ENCODE results near the gene ANG. TPM values are rescaled to one million over a fixed set of nuclear protein-coding genes. Genes with fewer than 3 reads are reported as not detected.
"Not testable (repeated sequence)": the region's sequence is repeated elsewhere in the genome, so short reads cannot be mapped to it uniquely, and the experiment has no call there.

Gene ANG
- total RNA-seq, 1 experiment from 2014 or later, result 2.7 TPM

- DNase-seq (ENCODE audit: low read depth in 1 of 2, low spot score in 2 of 2), result no peak
- no peaks in the 10 kb centered on the region for H3K4me1 ChIP-seq (replicated peaks)
- no peaks in the 10 kb centered on the region for H3K36me3 ChIP-seq
- H3K27me3 ChIP-seq (replicated peaks), result peaks cover 34% of the 10 kb centered on the region
- no peak overlapping the region for H3K27ac ChIP-seq
- no peak overlapping the region for H3K4me3 ChIP-seq
- H3K9me3 ChIP-seq (replicated peaks), result no peaks in the 10 kb centered on the region
These were observed 38.0 kb downstream of the ANG start for GRCh38 chr14:20726531-20726930.

GRCh38 chr14:20730891-20731290 lies 42.3 kb downstream of the ANG start:
- Histone ChIP-seq H3K27ac (no peak overlapping the region), H3K36me3 (no peaks in the 10 kb centered on the region), H3K27me3 (replicated peaks) (peaks cover 9% of the 10 kb centered on the region), H3K4me3 (no peak overlapping the region), H3K9me3 (replicated peaks) (no peaks in the 10 kb centered on the region), H3K4me1 (replicated peaks) (no peaks in the 10 kb centered on the region)
- no peak for DNase-seq (ENCODE audit: low read depth in 1 of 2, low spot score in 2 of 2)

DNA sequence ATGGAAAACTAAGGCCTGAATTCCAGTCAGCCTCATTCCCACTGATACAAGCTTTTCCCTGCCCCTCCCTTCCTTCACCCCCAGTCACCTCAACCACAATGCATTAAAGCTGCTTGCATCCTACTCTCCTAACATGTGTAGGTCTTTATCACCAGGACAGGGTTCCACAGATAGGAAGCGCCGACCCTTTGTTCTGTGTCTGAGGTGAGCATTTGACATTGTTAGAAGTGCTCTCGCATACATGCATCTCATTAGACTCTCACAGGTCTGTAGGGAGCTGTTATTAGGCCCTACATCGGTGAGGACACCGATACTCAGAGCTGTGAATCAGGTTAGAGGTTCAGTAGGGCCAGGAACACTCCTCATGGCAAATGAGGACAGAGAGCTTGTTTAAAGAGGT lies 43.9 kb downstream of the ANG start:
- H3K9me3 ChIP-seq (replicated peaks), result no peaks in the 10 kb centered on the region
- no peaks in the 10 kb centered on the region for H3K36me3 ChIP-seq
- peaks cover 9% of the 10 kb centered on the region for H3K27me3 ChIP-seq (replicated peaks)
- H3K4me1 ChIP-seq (replicated peaks), result no peaks in the 10 kb centered on the region
- no peak for DNase-seq (ENCODE audit: low read depth in 1 of 2, low spot score in 2 of 2)
- no peak overlapping the region for H3K27ac ChIP-seq
- H3K4me3 ChIP-seq, result no peak overlapping the region

DNA sequence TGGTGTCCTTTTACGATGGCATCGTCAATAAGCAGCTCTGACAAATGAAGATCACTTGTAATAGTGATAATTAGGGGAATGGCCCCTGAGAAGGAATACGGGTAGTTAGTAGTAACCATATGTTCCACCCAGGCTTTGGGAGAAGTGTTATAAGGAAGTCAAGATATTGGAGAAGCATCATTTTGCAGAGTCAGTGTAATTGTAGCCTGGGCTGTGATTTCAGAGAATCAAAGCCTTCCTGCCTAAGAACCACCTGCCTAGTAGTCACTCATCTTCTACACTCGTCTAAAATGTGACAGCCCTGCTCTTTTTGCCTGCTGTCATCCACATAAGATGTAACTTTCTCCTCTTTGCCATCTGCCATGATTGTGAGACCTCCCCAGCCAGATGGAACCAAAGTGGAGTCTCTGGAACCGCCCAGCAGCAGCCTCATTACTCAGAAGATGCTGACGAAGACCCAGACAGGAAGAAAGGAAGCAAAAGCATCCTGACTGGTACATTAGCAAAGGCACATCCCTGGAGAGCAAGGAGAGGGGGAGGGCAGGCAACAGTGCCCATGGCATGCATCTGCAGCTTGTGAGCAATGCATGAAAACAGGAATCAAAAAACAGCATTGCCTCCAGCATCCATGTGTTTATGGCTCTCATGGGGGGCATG lies 44.5 kb downstream of the ANG start:
- no peaks in the 10 kb centered on the region for H3K36me3 ChIP-seq

DNA sequence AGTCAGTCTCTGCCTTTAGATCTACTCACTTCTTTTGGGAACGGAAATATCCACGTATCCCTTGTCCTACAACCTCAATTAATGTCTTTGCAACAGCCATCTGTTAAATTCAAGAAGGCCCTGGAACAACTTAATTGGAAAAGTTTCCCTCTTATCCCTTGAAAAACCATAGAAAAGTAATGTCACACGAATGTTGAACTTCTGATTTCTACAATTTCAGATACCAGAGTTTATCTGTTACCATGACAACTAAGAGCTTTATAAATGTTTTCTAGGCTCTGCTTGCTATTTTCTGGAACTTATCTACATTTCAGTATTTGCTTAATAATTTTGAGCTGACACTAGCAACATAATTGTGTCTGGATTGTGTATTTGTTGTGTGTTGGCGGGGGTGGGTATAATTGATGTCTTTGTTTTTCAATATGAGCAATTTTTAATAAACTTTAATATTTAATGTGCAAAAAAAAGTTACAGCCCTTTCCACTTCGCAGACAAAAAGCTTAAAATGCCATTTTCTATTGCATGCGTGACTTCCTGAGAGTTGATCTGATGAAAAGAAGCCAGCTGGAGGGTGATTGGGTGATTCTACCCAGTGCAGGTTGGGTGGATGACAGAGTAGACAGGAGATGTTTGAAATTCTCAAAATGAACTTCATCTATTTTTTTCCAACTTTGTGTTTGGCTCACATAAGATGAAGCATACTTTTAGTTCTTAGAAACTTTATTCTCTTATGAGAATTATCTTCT lies 45.3 kb downstream of the ANG start:
- H3K4me1 ChIP-seq (replicated peaks), result no peaks in the 10 kb centered on the region
- no peak for DNase-seq (ENCODE audit: low read depth in 1 of 2, low spot score in 2 of 2)
- H3K27me3 ChIP-seq (replicated peaks), result peaks cover under 1% of the 10 kb centered on the region
- no peaks in the 10 kb centered on the region for H3K36me3 ChIP-seq
- no peak overlapping the region for H3K4me3 ChIP-seq
- no peaks in the 10 kb centered on the region for H3K9me3 ChIP-seq (replicated peaks)
- H3K27ac ChIP-seq, result no peak overlapping the region

More for the DNA sequence above, 44.5 kb downstream of the ANG start:
- peaks cover 4% of the 10 kb centered on the region for H3K27me3 ChIP-seq (replicated peaks)
- no peaks in the 10 kb centered on the region for H3K4me1 ChIP-seq (replicated peaks)
- no peak overlapping the region for H3K4me3 ChIP-seq
- no peak overlapping the region for H3K27ac ChIP-seq
- H3K9me3 ChIP-seq (replicated peaks), result no peaks in the 10 kb centered on the region
- DNase-seq (ENCODE audit: low read depth in 1 of 2, low spot score in 2 of 2), result no peak

- Histone ChIP-seq H3K27ac (no peak overlapping the region), H3K27me3 (replicated peaks) (no peaks in the 10 kb centered on the region; the same call in 1 of the 2 replicates), H3K4me1 (replicated peaks) (no peaks in the 10 kb centered on the region), H3K36me3 (no peaks in the 10 kb centered on the region), H3K9me3 (replicated peaks) (no peaks in the 10 kb centered on the region), H3K4me3 (no peak overlapping the region)
- DNase-seq (ENCODE audit: low read depth in 1 of 2, low spot score in 2 of 2), result no peak
These were observed 45.9 kb downstream of the ANG start for GRCh38 chr14:20734430-20734806.

GRCh38 chr14:20738292-20738691 lies 49.7 kb downstream of the ANG start:
- H3K27me3 ChIP-seq (replicated peaks); H3K27ac ChIP-seq; H3K4me1 ChIP-seq (replicated peaks); DNase-seq (ENCODE audit: low read depth in 1 of 2, low spot score in 2 of 2); H3K36me3 ChIP-seq; H3K4me3 ChIP-seq; H3K9me3 ChIP-seq (replicated peaks): not testable (repeated sequence)

- no peak overlapping the region for H3K27ac ChIP-seq
- no peaks in the 10 kb centered on the region for H3K9me3 ChIP-seq (replicated peaks)
- H3K36me3 ChIP-seq, result no peaks in the 10 kb centered on the region
- H3K4me1 ChIP-seq (replicated peaks), result no peaks in the 10 kb centered on the region
- DNase-seq (ENCODE audit: low read depth in 1 of 2, low spot score in 2 of 2), result no peak
- H3K4me3 ChIP-seq, result no peak overlapping the region
- H3K27me3 ChIP-seq (replicated peaks), result no peaks in the 10 kb centered on the region
These were observed 53.6 kb downstream of the ANG start for GRCh38 chr14:20742132-20742531.

- Histone ChIP-seq H3K27me3 (replicated peaks) (no peaks in the 10 kb centered on the region), H3K4me3 (no peak overlapping the region), H3K27ac (no peak overlapping the region), H3K4me1 (replicated peaks) (no peaks in the 10 kb centered on the region), H3K9me3 (replicated peaks) (no peaks in the 10 kb centered on the region), H3K36me3 (no peaks in the 10 kb centered on the region)
- no peak for DNase-seq (ENCODE audit: low read depth in 1 of 2, low spot score in 2 of 2)
These were observed 55.0 kb downstream of the ANG start for GRCh38 chr14:20743556-20743955.

Other genes starting within 250 kb of the ANG start
- 27.3 and 64.2 TPM in 2 replicates for gene OSGEP, start 234.0 kb upstream of the ANG start, total RNA-seq (2014; rRNA removed; shearing (Covaris generic))
- gene APEX1, start 233.5 kb upstream of the ANG start, total RNA-seq (2014; rRNA removed; shearing (Covaris generic)), result 43.8 and 60.4 TPM in 2 replicates
- 18.9 and 20.5 TPM in 2 replicates for gene PIP4P1, start 227.3 kb upstream of the ANG start, total RNA-seq (2014; rRNA removed; shearing (Covaris generic))
- 27.3 and 34.8 TPM in 2 replicates for gene PNP, start 219.4 kb upstream of the ANG start, total RNA-seq (2014; rRNA removed; shearing (Covaris generic))
- not detected in 2 replicates for gene RNASE10, start 183.2 kb upstream of the ANG start, total RNA-seq (2014; rRNA removed; shearing (Covaris generic))
- gene RNASE9, start 127.7 kb upstream of the ANG start, total RNA-seq (2014; rRNA removed; shearing (Covaris generic)), result not detected in 2 replicates
- not detected in 2 replicates for gene RNASE11, start 100.8 kb upstream of the ANG start, total RNA-seq (2014; rRNA removed; shearing (Covaris generic))
- gene RNASE12, start 97.4 kb upstream of the ANG start, total RNA-seq (2014; rRNA removed; shearing (Covaris generic)), result not detected in 2 replicates
- gene OR6S1, start 47.1 kb upstream of the ANG start, total RNA-seq (2014; rRNA removed; shearing (Covaris generic)), result not detected in 2 replicates
- 0.63 and 4.6 TPM in 2 replicates for gene RNASE4, start 4.2 kb upstream of the ANG start, total RNA-seq (2014; rRNA removed; shearing (Covaris generic))
- not detected in 2 replicates for gene EDDM3A, start 57.1 kb downstream of the ANG start, total RNA-seq (2014; rRNA removed; shearing (Covaris generic))
- gene EDDM3B, start 79.6 kb downstream of the ANG start, total RNA-seq (2014; rRNA removed; shearing (Covaris generic)), result not detected in 2 replicates
- gene RNASE6, start 92.5 kb downstream of the ANG start, total RNA-seq (2014; rRNA removed; shearing (Covaris generic)), result not detected in 2 replicates
- gene RNASE1, start 114.1 kb downstream of the ANG start, total RNA-seq (2014; rRNA removed; shearing (Covaris generic)), result not detected in 2 replicates
- gene RNASE3, start 202.6 kb downstream of the ANG start, total RNA-seq (2014; rRNA removed; shearing (Covaris generic)), result not detected in 2 replicates

All from SJSA1 (cell line).